Thoracic aorta (tissue), 2 donors: ENCODE data around the gene KLHL33. TPM values are rescaled to one million over a fixed set of nuclear protein-coding genes. Genes with fewer than 3 reads are reported as not detected.

ENCODE experiments used
- ATAC-seq: fragments of 150-250 bp; one replicate; pipeline ENCODE4 v1.8.0; 2017; ENCODE audit warnings: low read depth; ENCODE audit not compliant: insufficient number of reproducible peaks, low FRiP score
- DNase-seq: peaks from one replicate; pipeline ENCODE4 v3.0.0-alpha.2; 2020; ENCODE audit warnings: low spot score
- H3K27ac ChIP-seq, 2 donors: fragments of 200-600 bp; sonication (generic); 1 replicate in 1 of 2; 2 replicates in 1 of 2; pipeline ENCODE4 v1.5.1; 2016; ENCODE audit warnings: mild to moderate bottlenecking in 2 of 2, moderate library complexity in 2 of 2
- H3K27me3 ChIP-seq: fragments of 200-600 bp; sonication (generic); replicated peaks from 2 replicates; pipeline ENCODE4 v1.6.0; 2016; ENCODE audit warnings: mild to moderate bottlenecking; ENCODE audit not compliant: insufficient read depth
- H3K36me3 ChIP-seq: fragments of 200-600 bp; sonication (generic); one replicate; pipeline ENCODE4 v1.5.1; 2016
- H3K4me1 ChIP-seq, 2 donors: fragments of 200-600 bp; sonication (generic); 1 replicate in 1 of 2; 2 replicates in 1 of 2; pipeline versions ENCODE4 v1.5.1 to v1.6.0; 2016; ENCODE audit warnings: low read depth in 2 of 2, mild to moderate bottlenecking in 1 of 2; ENCODE audit not compliant: control insufficient read depth in 1 of 2
- H3K4me3 ChIP-seq: fragments of 200-600 bp; sonication (generic); 2 replicates; pipeline ENCODE4 v1.5.1; 2016; ENCODE audit warnings: mild to moderate bottlenecking
- H3K9me3 ChIP-seq: fragments of 200-600 bp; sonication (generic); 2 replicates; pipeline ENCODE4 v1.5.1; 2016
- total RNA-seq, 2 donors: library from RNA; depleted of rRNA; stranded (reverse); fragments of >200 nt; gene quantifications; one replicate each; pipeline versions ENCODE4 v1.1.0 to v1.2.3, GENCODE V29; 2016
- TF ChIP-seq, protein P1 (sequence below): fragments of 200-600 bp; sonication (generic); IDR thresholded peaks from one replicate; pipeline ENCODE4 v1.5.1; 2019; ENCODE audit warnings: antibody characterized with exemption

The KLHL33 gene
- total RNA-seq, 2 donors from 2014 or later, result 0.14 to 0.42 TPM

DNA sequence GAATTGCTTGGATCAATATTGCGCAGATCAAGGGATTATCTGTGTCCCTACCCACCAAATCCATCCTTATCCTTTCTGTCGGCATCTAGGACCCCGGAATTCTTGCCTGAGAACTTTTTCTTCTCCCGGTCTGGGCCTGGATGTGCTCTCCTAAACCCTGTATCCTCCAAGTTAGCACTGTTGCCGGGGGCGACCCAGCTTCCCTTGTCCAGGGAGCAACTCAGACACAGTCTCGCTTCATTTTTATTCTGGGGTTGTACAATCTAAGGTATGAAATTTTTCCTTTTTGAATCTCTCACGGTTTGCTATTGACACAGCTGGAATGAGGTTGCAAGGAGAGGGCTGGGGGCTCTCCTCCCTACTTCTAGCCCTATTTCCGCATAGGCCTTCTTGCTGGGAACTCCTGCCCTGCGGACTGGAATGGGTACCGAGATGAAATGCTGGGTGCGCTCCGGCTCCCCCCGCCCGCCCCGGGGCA lies 32.8 kb upstream of the KLHL33 start:
- DNase-seq, result no peak
- no peaks in the 10 kb centered on the region for H3K36me3 ChIP-seq
- TF ChIP-seq, protein P1, sequence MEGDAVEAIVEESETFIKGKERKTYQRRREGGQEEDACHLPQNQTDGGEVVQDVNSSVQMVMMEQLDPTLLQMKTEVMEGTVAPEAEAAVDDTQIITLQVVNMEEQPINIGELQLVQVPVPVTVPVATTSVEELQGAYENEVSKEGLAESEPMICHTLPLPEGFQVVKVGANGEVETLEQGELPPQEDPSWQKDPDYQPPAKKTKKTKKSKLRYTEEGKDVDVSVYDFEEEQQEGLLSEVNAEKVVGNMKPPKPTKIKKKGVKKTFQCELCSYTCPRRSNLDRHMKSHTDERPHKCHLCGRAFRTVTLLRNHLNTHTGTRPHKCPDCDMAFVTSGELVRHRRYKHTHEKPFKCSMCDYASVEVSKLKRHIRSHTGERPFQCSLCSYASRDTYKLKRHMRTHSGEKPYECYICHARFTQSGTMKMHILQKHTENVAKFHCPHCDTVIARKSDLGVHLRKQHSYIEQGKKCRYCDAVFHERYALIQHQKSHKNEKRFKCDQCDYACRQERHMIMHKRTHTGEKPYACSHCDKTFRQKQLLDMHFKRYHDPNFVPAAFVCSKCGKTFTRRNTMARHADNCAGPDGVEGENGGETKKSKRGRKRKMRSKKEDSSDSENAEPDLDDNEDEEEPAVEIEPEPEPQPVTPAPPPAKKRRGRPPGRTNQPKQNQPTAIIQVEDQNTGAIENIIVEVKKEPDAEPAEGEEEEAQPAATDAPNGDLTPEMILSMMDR, result no peak
- H3K27ac ChIP-seq, result peak overlapping the region; percentile 84 to 90
- H3K9me3 ChIP-seq, result no peaks in the 10 kb centered on the region
- ATAC-seq, result peak; percentile 5
- H3K4me1 ChIP-seq, result peaks cover 5 to 13% of the 10 kb centered on the region in 2 donors
- H3K4me3 ChIP-seq, result peak overlapping the region; percentile 90
- no peaks in the 10 kb centered on the region for H3K27me3 ChIP-seq

DNA sequence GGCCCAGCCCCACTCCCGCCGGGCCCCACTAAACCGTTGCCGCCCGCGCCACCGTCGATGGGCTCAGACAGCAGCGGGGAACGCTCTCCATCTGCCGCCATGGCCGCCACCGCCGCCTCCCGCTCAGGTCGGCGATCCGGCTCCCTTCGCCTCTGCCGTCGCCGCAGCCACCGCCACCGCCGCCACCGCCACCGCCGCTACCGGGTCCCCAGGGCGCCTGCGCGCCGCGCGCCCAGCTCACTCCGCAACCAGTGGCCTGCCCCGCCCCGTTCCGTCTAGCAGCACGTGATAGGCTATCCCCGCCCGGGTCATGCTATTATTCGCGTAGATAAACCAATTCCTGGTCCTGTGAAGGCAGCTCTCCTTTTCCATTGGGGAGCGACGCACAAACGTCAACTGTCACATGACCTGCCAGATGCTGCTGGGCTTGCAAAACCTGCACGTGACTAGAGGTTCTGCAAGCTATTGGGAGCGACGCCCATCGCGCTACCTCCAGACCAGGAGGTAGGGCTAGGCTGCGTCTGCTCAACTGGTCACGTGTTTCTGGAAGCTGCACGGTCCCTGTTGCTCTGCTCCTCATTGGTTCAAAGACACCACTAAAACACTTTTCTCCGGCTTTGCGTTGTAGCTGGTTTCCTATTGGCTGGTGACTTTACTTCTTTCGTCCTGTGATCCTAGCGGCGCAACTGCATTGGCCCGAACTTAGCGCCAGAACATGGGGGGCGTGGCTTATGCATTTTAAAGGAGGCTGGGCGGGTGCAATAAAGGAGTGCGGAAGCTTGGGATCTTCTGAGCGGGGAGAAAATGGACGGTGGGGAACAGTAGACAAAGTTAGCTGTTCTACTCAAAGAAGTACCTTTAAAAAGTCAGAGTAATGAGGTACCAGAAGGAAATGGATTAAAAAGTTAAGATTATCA lies 25.5 kb upstream of the KLHL33 start, which contains the start of gene PIP4P1:
Gene PIP4P1 (minus strand): TSS at position 210 of the 917 bp plus-strand sequence. CDS start 109 bp downstream, at position 101.
- TF ChIP-seq, protein P1, result no peak
- peak within 1 kb of the TSS; percentile 95 for H3K4me3 ChIP-seq
- H3K27me3 ChIP-seq, result no peaks in the 10 kb centered on the region
- peak; percentile 99 for ATAC-seq
- peak; percentile 99 for DNase-seq
- H3K4me1 ChIP-seq, result peaks cover 10 to 17% of the 10 kb centered on the region in 2 donors
- H3K36me3 ChIP-seq, result peaks cover 23% of the 10 kb centered on the region
- no peaks in the 10 kb centered on the region for H3K9me3 ChIP-seq
- peak within 1 kb of the TSS; percentile 71 to 84 for H3K27ac ChIP-seq

DNA sequence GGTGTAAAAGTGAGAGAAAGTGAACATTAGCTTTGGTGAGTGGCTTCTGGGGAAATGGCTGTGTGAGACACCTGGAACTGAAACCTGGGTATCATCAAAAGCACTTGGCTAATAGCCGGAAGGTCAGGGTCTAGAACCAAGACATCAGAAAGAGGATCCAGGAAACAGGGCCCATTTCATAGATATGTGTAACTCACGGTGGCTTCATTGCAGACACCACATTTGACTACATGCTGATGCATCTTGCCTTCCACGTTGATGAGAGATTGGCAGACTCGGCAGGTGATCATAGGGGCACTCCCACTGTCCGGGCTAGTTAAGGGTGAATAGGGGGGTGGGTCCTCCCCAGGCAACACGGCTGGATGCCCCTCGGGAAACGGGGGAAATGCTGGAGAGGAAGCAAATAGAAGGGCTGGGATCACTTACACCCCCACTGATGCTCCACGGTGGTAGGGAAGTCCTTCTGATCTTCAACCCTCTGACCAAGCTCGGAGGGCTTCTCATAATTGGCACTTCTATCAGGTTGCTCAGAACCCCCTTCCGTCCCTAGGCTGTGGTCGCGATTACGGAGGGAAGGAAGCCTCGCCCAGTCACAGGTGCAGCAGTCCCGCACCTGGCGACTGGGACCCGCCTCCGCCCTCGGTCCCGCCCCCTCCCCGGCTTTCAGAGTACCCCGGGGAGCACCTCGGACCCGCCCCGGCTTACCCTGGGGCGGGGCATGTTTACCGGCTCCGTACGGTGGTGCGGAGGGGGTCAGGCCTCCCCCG lies 24.7 kb upstream of the KLHL33 start:
- Histone ChIP-seq H3K36me3 (peaks cover 23% of the 10 kb centered on the region), H3K27me3 (no peaks in the 10 kb centered on the region), H3K4me3 (peak overlapping the region; percentile 95), H3K27ac (peak overlapping the region; percentile 66 to 84), H3K4me1 (peaks cover 18 to 25% of the 10 kb centered on the region in 2 donors), H3K9me3 (no peaks in the 10 kb centered on the region)
- ATAC-seq (no peak), DNase-seq (no peak)
- TF ChIP-seq, protein P1, result no peak

DNA sequence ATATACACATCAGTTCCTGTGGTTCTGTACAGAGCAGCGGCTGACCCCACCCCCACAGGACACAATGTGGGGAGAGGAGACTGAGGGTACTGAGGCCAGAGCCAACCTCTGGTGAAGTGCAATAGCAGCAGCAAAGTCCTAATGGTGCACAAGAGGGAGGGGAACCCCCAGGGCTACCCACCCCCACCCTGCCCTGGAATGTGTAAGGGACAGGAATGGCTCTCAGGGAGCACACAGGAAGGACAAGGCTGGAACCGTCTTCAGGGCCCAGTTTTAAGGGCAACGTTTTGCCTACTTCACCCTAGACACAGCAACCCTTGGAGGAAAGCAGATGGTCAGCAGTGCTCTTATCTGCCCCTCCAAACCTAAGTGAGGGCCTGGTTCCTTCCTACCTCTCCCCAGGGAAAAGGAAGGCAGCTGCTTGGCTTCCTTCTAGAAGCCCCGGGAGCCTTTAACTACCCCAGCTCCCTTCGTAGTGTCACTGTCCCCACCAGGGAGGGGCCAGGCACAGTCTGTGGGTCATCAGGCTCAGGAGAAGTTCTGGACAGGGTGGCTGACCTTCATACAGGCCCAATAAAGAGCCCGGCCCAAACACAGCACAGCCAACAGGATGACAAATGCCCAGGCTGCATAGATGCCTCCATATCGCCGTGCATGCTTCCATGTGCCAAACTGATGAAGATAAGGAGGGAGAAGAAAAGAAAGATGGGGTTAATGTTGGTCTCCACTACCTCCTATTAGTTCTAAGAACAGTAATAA lies 22.2 kb upstream of the KLHL33 start:
- Histone ChIP-seq H3K36me3 (peaks cover 23% of the 10 kb centered on the region), H3K9me3 (no peaks in the 10 kb centered on the region), H3K27me3 (no peaks in the 10 kb centered on the region), H3K4me1 (peaks cover 29 to 35% of the 10 kb centered on the region in 2 donors), H3K27ac (no peak overlapping the region), H3K4me3 (no peak overlapping the region)
- no peak for DNase-seq
- no peak for ATAC-seq
- TF ChIP-seq, protein P1, result no peak
